ENCODE measurements around the gene DOCK3.
"Not testable (repeated sequence)": the region's sequence is repeated elsewhere in the genome, so short reads cannot be mapped to it uniquely, and the experiment has no call there.

DOCK3 gene

GRCh38 chr3:51257870-51258269 is 583.1 kb downstream of the DOCK3 start:
- DNase-seq: no peak

- DNase-seq: not testable (repeated sequence)
Observed at GRCh38 chr3:51264166-51264565, 589.4 kb downstream of the DOCK3 start.

- no peak for DNase-seq
Observed at GRCh38 chr3:51268132-51268531, 593.4 kb downstream of the DOCK3 start.

- DNase-seq: no peak
Observed at GRCh38 chr3:51269466-51269865, 594.7 kb downstream of the DOCK3 start.

GRCh38 chr3:51270559-51270958 is 595.8 kb downstream of the DOCK3 start:
- no peak for DNase-seq

- no peak for DNase-seq
Observed at GRCh38 chr3:51271172-51271571, 596.4 kb downstream of the DOCK3 start.

- DNase-seq: no peak
Observed at GRCh38 chr3:51274052-51274451, 599.3 kb downstream of the DOCK3 start.

GRCh38 chr3:51275111-51275805 is 600.5 kb downstream of the DOCK3 start:
- no peak for DNase-seq

- no peak for DNase-seq
Observed at GRCh38 chr3:51276046-51276445, 601.3 kb downstream of the DOCK3 start.

- DNase-seq: no peak
Observed at GRCh38 chr3:51279448-51279847, 604.7 kb downstream of the DOCK3 start.

GRCh38 chr3:51280176-51280575 is 605.4 kb downstream of the DOCK3 start:
- no peak for DNase-seq

- no peak for DNase-seq
Observed at GRCh38 chr3:51282931-51283330, 608.2 kb downstream of the DOCK3 start.

- no peak for DNase-seq
Observed at GRCh38 chr3:51283421-51283820, 608.7 kb downstream of the DOCK3 start.

GRCh38 chr3:51295625-51296024 is 620.9 kb downstream of the DOCK3 start:
- no peak for DNase-seq

- no peak for DNase-seq
Observed at GRCh38 chr3:51297333-51297732, 622.6 kb downstream of the DOCK3 start.

- DNase-seq: no peak
Observed at GRCh38 chr3:51304230-51304629, 629.5 kb downstream of the DOCK3 start.

GRCh38 chr3:51306093-51306492 is 631.4 kb downstream of the DOCK3 start:
- no peak for DNase-seq

GRCh38 chr3:51307458-51307857 is 632.7 kb downstream of the DOCK3 start:
- no peak for DNase-seq

- not testable (repeated sequence) for DNase-seq
Observed at GRCh38 chr3:51307945-51308607, 633.3 kb downstream of the DOCK3 start.

- no peak for DNase-seq
Observed at GRCh38 chr3:51311055-51311454, 636.3 kb downstream of the DOCK3 start.

- no peak for DNase-seq
Observed at GRCh38 chr3:51328206-51328605, 653.5 kb downstream of the DOCK3 start.

GRCh38 chr3:51330046-51330445 is 655.3 kb downstream of the DOCK3 start:
- no peak for DNase-seq

- DNase-seq: no peak
Observed at GRCh38 chr3:51332156-51332555, 657.4 kb downstream of the DOCK3 start.

GRCh38 chr3:51333021-51333420 is 658.3 kb downstream of the DOCK3 start:
- no peak for DNase-seq

- no peak for DNase-seq
Observed at GRCh38 chr3:51336261-51336660, 661.5 kb downstream of the DOCK3 start.
